ENCODE data around the gene ORC4.

ORC4 gene

DNA sequence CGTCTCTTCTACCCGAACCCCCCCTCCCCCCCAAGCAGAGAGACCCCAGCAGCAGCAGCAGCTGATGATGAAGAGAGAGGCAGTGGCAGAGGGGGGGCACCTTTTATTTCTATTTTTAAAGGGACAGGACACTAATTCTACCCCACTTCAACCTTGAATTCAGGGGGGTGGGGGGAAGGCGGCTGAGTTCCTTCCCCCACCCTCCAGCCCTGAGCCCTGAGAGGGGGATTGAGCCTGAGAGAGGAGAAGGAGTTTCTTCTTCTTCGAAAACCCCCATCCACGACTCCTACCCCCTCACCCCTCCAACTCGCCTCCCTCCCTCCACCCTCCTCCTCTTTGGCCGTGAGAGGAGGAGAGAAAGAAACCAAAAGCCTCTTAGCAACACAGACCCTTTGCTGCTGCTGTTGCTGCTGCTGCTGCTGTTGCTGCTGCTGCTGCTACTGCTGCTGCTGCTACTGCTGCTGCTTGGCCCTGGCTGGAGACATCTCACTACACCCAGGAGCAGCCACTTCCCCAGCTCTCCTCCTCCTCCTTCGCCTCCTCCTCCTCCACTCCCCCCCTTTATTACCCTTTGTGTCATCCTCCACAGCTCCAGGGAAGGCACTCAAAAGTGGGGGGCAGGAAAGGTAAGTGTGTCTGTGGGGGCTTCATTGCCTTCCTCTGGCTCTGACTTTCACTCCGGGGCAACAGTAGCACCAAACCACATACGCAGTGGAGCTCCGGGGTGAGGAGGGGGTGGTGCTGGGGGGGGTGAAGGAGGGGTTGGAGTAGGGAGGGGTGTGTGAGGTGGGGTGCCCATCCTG, 723 bp upstream of the ORC4 start, which contains the start of gene MBD5:
Gene MBD5 (plus strand): TSS at position 33 of the 803 bp plus-strand sequence.
- TF ChIP-seq CEBPB (IDR thresholded peaks at IDR 0.05) (no peak), EP300 (IDR thresholded peaks at IDR 0.05; ENCODE audit: borderline replicate concordance) (no peak), TCF12 (IDR thresholded peaks at IDR 0.05; ENCODE audit: low read depth) (no peak), TAF1 (IDR thresholded peaks at IDR 0.05; ENCODE audit: low read depth) (peak; percentile 73), TEAD4 (IDR thresholded peaks at IDR 0.05) (no peak), CREB1 (IDR thresholded peaks at IDR 0.05; ENCODE audit: low read depth) (no peak)

DNA sequence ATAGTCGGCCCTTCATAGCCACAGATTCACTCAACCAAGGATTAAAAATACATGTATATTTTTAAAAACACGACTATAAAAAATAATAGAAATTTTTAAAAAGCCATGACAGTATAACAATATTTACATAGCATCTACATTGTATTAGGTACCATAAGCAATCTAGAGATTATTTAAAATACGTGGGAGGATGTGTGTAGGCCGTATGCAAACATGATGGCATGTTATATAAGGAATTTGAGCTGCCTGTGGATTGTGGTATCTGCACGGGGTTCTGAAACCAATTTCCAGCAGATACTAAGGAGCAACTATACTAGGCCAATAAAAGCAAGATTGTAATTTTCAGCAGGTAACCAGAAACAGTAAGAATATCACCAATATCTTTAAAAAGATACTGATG, 5.9 kb downstream of the ORC4 start:
- no peak for TF ChIP-seq TCF12 (IDR thresholded peaks at IDR 0.05; ENCODE audit: low read depth)
- no peak for TF ChIP-seq NFIC (IDR thresholded peaks at IDR 0.05)
- TF ChIP-seq, protein P1, sequence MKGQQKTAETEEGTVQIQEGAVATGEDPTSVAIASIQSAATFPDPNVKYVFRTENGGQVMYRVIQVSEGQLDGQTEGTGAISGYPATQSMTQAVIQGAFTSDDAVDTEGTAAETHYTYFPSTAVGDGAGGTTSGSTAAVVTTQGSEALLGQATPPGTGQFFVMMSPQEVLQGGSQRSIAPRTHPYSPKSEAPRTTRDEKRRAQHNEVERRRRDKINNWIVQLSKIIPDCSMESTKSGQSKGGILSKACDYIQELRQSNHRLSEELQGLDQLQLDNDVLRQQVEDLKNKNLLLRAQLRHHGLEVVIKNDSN (IDR thresholded peaks at IDR 0.05), result no peak
- no peak for TF ChIP-seq ZBTB7A (IDR thresholded peaks at IDR 0.05; ENCODE audit: low read depth)
- no peak for TF ChIP-seq CEBPB (IDR thresholded peaks at IDR 0.05)
- TF ChIP-seq EP300 (IDR thresholded peaks at IDR 0.05; ENCODE audit: borderline replicate concordance), result no peak
- TF ChIP-seq TEAD4 (IDR thresholded peaks at IDR 0.05), result no peak
- TF ChIP-seq, protein P2, sequence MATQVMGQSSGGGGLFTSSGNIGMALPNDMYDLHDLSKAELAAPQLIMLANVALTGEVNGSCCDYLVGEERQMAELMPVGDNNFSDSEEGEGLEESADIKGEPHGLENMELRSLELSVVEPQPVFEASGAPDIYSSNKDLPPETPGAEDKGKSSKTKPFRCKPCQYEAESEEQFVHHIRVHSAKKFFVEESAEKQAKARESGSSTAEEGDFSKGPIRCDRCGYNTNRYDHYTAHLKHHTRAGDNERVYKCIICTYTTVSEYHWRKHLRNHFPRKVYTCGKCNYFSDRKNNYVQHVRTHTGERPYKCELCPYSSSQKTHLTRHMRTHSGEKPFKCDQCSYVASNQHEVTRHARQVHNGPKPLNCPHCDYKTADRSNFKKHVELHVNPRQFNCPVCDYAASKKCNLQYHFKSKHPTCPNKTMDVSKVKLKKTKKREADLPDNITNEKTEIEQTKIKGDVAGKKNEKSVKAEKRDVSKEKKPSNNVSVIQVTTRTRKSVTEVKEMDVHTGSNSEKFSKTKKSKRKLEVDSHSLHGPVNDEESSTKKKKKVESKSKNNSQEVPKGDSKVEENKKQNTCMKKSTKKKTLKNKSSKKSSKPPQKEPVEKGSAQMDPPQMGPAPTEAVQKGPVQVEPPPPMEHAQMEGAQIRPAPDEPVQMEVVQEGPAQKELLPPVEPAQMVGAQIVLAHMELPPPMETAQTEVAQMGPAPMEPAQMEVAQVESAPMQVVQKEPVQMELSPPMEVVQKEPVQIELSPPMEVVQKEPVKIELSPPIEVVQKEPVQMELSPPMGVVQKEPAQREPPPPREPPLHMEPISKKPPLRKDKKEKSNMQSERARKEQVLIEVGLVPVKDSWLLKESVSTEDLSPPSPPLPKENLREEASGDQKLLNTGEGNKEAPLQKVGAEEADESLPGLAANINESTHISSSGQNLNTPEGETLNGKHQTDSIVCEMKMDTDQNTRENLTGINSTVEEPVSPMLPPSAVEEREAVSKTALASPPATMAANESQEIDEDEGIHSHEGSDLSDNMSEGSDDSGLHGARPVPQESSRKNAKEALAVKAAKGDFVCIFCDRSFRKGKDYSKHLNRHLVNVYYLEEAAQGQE (IDR thresholded peaks at IDR 0.05; ENCODE audit: low read depth), result no peak
- no peak for TF ChIP-seq FOXM1 (IDR thresholded peaks at IDR 0.05; ENCODE audit: borderline replicate concordance, low read depth)
- TF ChIP-seq, protein P3, sequence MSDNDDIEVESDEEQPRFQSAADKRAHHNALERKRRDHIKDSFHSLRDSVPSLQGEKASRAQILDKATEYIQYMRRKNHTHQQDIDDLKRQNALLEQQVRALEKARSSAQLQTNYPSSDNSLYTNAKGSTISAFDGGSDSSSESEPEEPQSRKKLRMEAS (IDR thresholded peaks at IDR 0.05), result no peak
- TF ChIP-seq EGR1 (IDR thresholded peaks at IDR 0.05), result no peak
- TF ChIP-seq RAD21 (IDR thresholded peaks at IDR 0.05; ENCODE audit: low read depth), result no peak
- no peak for TF ChIP-seq CREB1 (IDR thresholded peaks at IDR 0.05; ENCODE audit: low read depth)
- no peak for TF ChIP-seq TAF1 (IDR thresholded peaks at IDR 0.05; ENCODE audit: low read depth)
- TF ChIP-seq YY1 (IDR thresholded peaks at IDR 0.05; ENCODE audit: low read depth), result no peak

DNA sequence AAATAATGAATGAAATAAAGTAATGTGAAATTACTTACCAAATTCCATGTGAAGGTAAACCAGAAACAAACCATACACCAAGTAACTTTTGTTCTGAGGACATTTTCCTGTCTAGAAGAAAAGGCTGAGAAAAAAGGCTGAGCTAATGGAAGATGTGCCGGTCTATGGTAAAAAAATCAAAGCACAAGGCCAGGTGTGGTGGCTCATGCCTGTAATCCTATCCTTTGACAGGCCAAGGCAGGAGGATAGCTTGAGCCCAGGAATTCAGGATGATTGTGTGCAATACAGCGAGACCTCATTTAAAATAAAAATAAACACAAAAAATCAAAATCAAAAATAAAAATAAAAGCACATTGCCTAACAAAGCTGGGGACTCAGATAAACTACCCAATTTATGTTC, 6.7 kb downstream of the ORC4 start:
- TF ChIP-seq, protein P2 (IDR thresholded peaks at IDR 0.05; ENCODE audit: low read depth), result no peak
- TF ChIP-seq ZBTB7A (IDR thresholded peaks at IDR 0.05; ENCODE audit: low read depth) (no peak), TCF12 (IDR thresholded peaks at IDR 0.05; ENCODE audit: low read depth) (no peak), TEAD4 (IDR thresholded peaks at IDR 0.05) (no peak), YY1 (IDR thresholded peaks at IDR 0.05; ENCODE audit: low read depth) (no peak), CREB1 (IDR thresholded peaks at IDR 0.05; ENCODE audit: low read depth) (no peak), TAF1 (IDR thresholded peaks at IDR 0.05; ENCODE audit: low read depth) (no peak), RAD21 (IDR thresholded peaks at IDR 0.05; ENCODE audit: low read depth) (no peak), EP300 (IDR thresholded peaks at IDR 0.05; ENCODE audit: borderline replicate concordance) (no peak), EGR1 (IDR thresholded peaks at IDR 0.05) (no peak)
- TF ChIP-seq, protein P1 (IDR thresholded peaks at IDR 0.05), result no peak

DNA sequence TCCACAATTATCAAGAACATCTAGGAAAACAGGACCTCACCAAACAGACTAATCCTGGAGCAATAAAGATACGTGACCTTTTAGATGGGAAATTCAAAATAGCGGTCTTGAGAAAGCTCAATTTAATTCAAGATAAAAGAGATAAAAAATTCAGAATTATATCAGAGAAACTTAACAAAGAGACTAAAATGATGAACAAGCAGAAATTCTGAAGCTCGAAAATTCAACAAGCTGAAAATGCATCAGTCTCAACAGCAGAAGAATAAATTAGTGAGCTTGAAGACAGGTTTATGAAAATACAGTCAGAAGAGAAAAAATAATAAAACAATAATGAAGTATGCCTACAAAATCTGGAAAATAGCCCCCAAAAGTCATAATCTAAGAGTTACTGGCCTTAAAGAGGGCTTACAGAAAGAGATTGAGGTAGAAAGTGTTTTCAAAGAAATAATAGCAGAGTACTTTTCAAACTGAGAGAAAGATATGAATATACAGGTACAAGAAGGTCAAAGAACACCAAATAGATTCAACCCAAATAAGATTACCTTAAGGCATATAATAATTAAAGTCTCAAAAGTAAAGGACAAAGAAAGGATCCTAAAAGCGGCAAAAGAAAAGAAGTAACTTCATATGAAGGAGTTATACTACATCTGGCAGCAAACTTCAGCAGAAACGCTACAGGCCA, 13.2 kb downstream of the ORC4 start:
- TF ChIP-seq TAF1 (IDR thresholded peaks at IDR 0.05; ENCODE audit: low read depth) (no peak), CREB1 (IDR thresholded peaks at IDR 0.05; ENCODE audit: low read depth) (no peak), RAD21 (IDR thresholded peaks at IDR 0.05; ENCODE audit: low read depth) (no peak), CEBPB (IDR thresholded peaks at IDR 0.05) (no peak), TCF12 (IDR thresholded peaks at IDR 0.05; ENCODE audit: low read depth) (no peak), EGR1 (IDR thresholded peaks at IDR 0.05) (no peak)
- TF ChIP-seq, protein P1 (IDR thresholded peaks at IDR 0.05), result no peak

DNA sequence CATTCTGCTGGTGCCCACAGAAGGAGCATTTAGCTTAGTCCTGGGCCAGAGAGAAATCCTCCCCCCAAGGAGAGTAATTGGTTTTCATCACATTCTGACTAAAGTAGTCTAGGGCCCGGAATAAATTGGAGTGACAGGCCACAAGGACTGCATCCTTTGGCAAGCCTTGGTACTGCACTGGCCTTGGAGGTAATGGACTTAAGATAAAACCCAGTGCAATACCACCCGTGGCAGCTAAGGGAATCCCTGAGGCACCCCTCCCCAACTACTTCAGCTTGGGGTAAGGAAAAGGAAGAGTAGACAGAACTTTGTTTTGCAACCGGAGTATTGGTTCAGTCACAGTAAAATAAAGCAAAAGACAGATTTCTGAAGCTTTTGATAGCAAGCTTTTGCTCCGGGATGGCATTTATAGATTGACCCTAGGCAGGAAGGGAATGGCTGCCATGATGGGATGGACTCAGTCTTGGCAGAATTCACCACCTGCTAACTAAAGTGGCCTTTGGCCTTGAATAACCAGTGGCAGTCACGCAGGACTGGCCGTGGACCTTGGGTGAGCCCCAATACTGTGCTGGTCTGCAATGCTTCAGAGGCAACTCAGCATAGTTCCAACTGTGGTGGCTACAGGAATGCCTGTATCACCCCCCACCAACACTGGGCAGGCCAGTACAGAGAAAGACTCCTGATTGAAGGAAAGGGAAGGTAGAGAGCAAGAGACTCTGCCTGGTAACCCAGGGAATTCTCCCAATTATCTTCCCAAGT, 14.1 kb downstream of the ORC4 start:
- TF ChIP-seq EGR1 (IDR thresholded peaks at IDR 0.05) (no peak), FOXM1 (IDR thresholded peaks at IDR 0.05; ENCODE audit: borderline replicate concordance, low read depth) (no peak), YY1 (IDR thresholded peaks at IDR 0.05; ENCODE audit: low read depth) (no peak), TCF12 (IDR thresholded peaks at IDR 0.05; ENCODE audit: low read depth) (no peak), CREB1 (IDR thresholded peaks at IDR 0.05; ENCODE audit: low read depth) (no peak), NFIC (IDR thresholded peaks at IDR 0.05) (no peak), CEBPB (IDR thresholded peaks at IDR 0.05) (no peak), RAD21 (IDR thresholded peaks at IDR 0.05; ENCODE audit: low read depth) (no peak), ZBTB7A (IDR thresholded peaks at IDR 0.05; ENCODE audit: low read depth) (no peak), TAF1 (IDR thresholded peaks at IDR 0.05; ENCODE audit: low read depth) (no peak), EP300 (IDR thresholded peaks at IDR 0.05; ENCODE audit: borderline replicate concordance) (no peak), TEAD4 (IDR thresholded peaks at IDR 0.05) (no peak)
- TF ChIP-seq, protein P2 (IDR thresholded peaks at IDR 0.05; ENCODE audit: low read depth), result no peak
- TF ChIP-seq, protein P1 (IDR thresholded peaks at IDR 0.05), result no peak
- TF ChIP-seq, protein P3 (IDR thresholded peaks at IDR 0.05), result no peak
